HG02943 (cell line): Measurements from ENCODE around the gene ZNF776.
"Not testable (repeated sequence)": the region's sequence is repeated elsewhere in the genome, so short reads cannot be mapped to it uniquely, and the experiment has no call there.

ENCODE experiments used
- ATAC-seq: cut with Tn5 transposase; IDR thresholded peaks from one replicate; pipeline ENCODE4 v1.9.1; 2021; ENCODE audit warnings: mild to moderate bottlenecking, low read depth, moderate library complexity; ENCODE audit not compliant: unreplicated experiment

Gene ZNF776

DNA sequence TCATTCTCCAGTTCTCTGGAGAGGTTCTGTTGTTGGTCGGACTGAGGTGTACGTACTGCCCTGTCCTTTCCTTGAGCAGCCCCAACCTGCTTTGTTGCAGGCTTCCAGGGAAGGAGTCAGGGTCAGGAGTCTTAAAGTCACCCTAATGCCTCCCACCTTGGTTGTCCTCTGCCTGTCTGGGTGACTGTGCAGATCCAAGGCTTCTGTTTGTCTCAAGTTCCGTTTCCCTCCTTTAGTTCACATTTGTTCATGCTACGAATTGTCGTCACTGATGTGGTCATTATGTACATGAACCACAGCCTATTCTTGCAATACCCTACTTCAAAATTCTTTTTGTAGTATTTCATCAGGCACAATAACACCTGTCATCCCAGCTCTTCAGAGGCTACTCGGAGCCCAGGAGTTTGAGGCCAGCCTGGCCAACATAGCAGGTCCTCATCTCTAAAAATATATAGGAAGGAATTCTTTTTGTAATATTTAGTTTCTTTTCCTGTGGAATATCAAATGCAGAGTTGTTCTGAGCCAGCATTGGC is 30.2 kb downstream of the ZNF776 start:
- ATAC-seq = no peak

DNA sequence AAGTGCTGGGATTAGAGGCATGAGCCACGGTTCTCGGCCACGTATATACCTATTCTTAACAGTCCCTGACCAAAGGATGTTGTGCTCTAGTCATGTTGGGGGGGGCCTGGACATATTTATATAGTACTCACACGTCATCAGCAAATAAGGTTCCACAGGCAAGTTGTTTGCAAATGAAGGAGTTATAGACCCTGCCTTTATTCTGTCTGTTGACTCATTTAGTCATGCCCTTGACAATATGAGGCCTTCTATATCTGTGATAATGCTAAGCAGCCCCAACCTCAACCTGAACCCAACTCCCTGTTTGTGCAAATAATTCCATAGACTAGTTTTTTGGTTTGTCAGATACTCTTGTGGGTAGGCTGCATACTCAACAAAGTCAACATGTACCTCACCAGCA is 31.7 kb downstream of the ZNF776 start:
- no peak for ATAC-seq

DNA sequence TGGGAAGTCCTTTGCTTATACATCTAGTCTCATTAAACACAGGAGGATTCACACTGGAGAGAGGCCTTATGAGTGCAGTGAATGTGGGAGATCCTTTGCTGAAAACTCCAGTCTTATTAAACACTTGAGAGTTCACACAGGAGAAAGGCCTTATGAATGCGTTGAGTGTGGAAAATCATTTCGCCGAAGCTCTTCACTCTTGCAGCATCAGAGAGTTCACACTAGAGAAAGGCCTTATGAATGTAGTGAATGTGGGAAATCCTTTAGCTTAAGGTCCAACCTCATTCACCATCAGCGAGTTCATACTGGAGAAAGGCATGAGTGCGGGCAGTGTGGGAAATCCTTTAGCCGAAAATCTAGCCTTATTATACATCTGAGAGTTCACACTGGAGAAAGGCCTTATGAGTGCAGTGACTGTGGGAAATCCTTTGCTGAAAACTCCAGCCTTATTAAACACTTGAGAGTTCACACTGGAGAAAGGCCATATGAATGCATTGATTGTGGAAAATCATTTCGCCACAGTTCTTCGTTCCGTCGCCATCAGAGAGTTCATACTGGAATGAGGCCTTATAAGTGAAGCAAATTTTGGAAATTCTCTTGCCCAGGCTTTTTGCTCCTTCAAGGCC is 32.7 kb downstream of the ZNF776 start:
- ATAC-seq = no peak

DNA sequence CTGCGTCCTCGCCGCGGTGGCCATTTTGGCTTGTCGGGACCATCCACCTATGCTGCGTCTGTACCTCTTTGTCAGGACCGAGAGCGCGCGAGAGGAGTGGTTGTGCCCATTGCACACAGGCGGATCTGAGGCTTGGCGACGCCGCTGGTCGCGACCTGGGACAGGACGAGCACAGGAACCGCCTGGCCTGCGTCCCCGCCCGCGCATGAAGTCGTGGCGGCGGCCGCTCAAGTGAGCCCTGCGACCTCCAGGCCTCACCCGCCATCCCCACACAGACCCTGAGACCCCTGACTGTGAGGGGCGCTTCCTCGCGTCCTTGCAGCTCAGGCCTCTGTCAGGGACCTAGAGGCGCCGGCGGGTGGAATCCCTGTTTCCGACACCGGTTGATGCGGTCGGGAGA is 39.7 kb downstream of the ZNF776 start:
- ATAC-seq = no peak

DNA sequence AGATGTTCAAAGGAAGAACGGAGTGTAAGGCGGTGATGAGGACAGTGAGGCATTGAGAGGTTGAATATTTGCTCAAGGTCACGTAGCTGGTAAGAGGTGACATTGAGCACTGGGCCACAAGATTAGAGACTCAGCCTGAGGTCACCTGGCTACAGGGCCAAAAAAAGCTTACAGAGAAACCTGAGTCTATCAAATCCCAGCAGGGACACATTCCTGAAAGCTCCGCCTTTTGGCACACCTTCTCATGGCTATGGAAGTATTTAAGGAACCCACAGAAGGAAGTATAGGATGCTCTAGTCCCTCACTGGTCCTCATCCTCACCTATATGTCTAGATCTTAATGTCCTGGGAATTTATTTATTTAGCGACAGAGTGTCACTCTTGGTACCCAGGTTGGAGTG is 40.3 kb downstream of the ZNF776 start:
- no peak for ATAC-seq

DNA sequence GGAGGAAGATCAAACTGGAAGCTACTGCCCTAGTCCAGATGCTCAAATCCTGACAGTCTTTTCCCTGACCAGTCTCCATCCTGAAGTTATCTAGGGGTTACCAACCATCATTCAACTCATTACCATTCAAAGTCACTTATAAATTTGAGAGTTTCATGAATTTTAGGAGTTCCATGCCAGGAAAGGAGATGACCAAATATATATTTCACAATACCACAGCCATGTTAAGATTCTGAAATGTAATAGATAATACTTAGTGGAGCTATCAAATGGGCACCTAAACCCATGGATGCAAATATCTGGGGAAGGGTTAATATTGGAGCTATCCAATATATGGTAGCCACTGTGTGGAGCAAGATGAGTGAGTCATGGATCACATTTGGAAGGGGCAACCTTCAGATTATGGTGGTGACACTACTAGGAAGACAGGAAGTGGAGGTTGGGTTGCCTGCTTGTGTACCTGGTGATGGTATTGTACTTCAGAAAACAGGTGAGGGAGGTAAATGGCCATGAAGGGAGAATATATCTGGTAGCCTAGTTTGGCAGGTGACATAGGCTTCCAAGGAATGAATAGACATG is 41.6 kb downstream of the ZNF776 start:
- ATAC-seq = no peak

DNA sequence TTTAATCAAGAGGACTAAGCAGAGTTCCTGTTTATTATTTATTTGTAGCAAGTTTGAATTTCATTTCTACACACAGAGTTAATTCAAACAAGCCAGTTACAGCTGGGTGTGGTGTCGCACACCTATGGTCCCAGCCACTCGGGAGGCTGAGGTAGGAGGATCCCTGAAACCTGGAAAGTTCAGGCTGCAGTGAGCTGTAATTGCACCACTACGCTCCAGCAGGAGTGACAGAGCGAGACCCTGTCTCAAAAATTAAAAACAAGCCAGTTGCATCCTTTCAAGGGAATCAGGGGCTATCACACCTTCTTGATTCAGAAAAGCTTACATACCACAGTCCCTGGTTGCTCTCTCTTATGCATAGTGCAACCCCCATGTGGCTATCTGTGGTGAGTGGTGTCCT is 42.7 kb downstream of the ZNF776 start:
- ATAC-seq = no peak

DNA sequence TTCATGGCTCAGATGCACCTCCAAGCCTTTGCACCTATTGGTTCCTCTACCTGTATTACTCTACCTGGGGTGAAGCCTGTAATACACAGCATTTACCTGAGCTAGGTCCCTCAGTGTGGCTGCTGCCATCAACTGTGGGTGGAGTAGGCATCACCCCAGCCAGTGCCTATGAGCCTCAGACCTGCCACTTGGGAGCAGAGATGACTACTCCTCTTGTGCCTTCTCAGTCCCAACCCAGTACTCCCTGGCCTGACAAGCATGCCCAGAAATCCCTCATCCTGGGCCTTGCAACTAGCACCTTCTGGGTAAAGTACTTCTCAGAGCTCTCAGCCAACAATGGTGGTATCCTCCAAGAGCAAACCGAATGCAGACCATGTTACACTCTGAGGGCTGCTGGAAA is 50.0 kb downstream of the ZNF776 start:
- not testable (repeated sequence) for ATAC-seq

DNA sequence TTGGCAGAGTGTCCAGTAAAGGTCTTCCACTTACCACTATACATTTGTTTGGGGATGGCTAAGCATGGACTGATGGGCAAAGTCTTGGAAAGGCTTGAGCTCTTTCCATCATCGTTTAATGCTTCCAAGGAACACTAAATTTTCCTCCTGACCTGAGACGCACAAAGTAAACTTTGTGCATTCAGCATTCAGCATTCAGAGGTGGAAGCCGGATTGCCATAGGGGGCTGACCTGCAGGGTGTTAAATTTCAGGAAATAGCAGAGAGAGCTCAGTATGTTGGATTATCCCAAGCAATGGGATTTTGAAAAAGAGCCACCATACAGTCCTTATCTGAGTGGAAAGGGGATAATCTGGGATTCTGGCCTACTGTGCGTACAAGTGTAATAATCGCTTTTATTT is 54.1 kb downstream of the ZNF776 start:
- ATAC-seq = no peak

DNA sequence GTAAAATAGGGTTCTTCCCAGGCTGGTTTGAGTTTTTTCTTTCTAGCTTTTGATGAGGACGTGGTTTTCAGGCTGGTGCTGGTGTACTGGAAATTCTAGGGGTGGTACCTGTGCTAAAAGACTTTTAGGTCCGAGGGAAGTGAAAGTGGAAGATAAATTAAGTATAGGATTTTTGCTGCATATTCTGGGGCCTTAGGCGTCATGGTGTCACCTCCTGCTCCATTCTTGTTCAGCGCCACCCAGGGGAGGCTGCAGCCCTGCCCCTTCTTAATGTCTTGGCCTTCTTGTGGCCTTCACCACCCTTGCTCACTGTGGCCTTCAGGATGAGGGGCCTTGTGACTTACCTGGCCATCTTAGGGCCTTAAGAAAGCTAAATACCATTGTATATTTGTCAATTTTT is 55.7 kb downstream of the ZNF776 start:
- ATAC-seq = no peak

DNA sequence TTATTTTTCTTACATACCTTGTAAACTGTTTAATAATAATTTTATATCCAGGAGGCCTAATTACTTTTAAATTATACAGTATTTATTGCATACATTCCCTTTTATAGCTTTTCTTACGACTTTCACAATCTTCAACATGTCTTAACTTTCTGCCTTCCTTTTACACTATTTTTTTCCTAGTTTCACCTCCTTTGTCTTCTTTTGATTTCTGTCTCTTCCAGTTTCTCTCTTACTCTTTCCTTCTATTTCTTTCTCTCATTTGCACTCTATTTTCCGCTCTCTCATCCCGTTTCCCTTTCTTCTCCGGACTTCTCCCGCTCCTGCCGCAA is 56.6 kb downstream of the ZNF776 start:
- no peak for ATAC-seq

DNA sequence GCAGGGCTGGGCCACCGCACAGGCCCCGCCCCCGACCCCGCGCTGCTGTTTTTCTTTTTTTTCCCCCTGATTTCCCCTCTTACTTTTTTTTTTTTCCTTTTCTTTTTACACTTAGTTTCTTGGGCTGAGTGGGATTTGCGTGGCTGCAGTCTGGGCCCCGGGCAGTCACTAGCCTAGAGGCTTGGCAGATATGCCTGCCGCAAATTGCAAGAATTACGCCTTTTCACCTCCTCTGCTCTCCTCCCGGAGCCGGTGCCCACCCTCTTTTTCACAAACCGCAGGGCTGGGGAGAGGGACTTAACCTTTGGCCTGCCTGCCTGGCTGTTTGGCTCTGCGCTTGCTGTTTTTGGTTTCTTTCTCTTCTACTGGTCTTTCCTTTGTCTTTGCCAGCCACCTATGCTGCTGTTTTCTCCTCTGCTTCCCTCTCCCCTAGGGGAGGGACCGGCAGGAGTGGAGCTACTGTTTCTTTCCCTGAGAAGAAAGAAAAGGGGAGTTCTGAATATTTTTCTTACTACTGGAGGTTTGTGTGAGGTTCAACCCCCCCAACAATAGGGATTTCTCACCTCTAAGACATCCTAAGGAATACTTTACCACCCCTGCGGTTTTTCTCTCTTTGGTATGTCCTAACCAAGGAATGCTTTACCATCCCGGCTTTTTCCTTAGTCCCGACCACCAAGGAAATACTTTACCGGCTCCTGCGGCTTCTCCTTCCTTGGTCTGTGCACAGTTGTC is 57.1 kb downstream of the ZNF776 start:
- no peak for ATAC-seq

DNA sequence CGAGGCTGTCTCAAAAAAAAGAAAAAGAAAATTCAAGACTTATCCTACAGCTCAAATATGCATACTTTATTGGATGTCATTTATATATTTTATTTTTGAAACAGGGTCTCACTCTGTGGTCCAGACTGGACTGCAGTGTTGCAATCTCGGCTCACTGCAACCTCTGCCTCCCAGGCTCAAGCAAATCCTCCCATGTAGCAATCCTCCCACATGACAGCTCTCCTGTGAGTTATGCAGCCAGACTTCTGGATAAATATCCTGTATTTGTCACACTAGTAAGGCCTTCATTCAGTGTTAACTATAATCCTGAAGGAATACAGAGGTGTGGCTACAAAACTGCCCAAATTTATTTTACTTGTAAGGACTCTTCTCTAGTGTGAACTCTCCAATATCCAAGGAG is 60.9 kb downstream of the ZNF776 start:
- ATAC-seq = no peak
